GM19240 (cell line): ENCODE measurements around the gene SUDS3.
"Not testable (repeated sequence)": the region's sequence is repeated elsewhere in the genome, so short reads cannot be mapped to it uniquely, and the experiment has no call there.

ENCODE experiments used
- DNase-seq: peaks from one replicate; pipeline ENCODE4 v3.0.0; 2011; ENCODE audit warnings: low spot score; ENCODE audit not compliant: insufficient read length

The SUDS3 gene

GRCh38 chr12:118391836-118392235, 15.5 kb downstream of the SUDS3 start:
- DNase-seq, result no peak

GRCh38 chr12:118397708-118398440, 21.5 kb downstream of the SUDS3 start:
- no peak for DNase-seq

- no peak for DNase-seq
Measured at GRCh38 chr12:118398524-118398923, 22.2 kb downstream of the SUDS3 start.

GRCh38 chr12:118398940-118399339, 22.6 kb downstream of the SUDS3 start:
- DNase-seq, result no peak

GRCh38 chr12:118402251-118402650, 25.9 kb downstream of the SUDS3 start:
- no peak for DNase-seq

- DNase-seq, result peak; percentile 26
Measured at GRCh38 chr12:118404876-118405521, 28.6 kb downstream of the SUDS3 start.

- not testable (repeated sequence) for DNase-seq
Measured at GRCh38 chr12:118408241-118408640, 31.9 kb downstream of the SUDS3 start.

- no peak for DNase-seq
Measured at GRCh38 chr12:118409834-118410233, 33.5 kb downstream of the SUDS3 start.

GRCh38 chr12:118417942-118418341, 41.6 kb downstream of the SUDS3 start:
- no peak for DNase-seq

- DNase-seq, result no peak
Measured at GRCh38 chr12:118418385-118419057, 42.2 kb downstream of the SUDS3 start.

- no peak for DNase-seq
Measured at GRCh38 chr12:118420673-118421072, 44.3 kb downstream of the SUDS3 start.

GRCh38 chr12:118424884-118425283, 48.5 kb downstream of the SUDS3 start:
- DNase-seq, result no peak

- DNase-seq, result no peak
Measured at GRCh38 chr12:118425364-118425763, 49.0 kb downstream of the SUDS3 start.

GRCh38 chr12:118427819-118428218, 51.5 kb downstream of the SUDS3 start:
- DNase-seq, result no peak

GRCh38 chr12:118428643-118429042, 52.3 kb downstream of the SUDS3 start:
- no peak for DNase-seq

- DNase-seq, result no peak
Measured at GRCh38 chr12:118429688-118430383, 53.5 kb downstream of the SUDS3 start.

- DNase-seq, result no peak
Measured at GRCh38 chr12:118430516-118430915, 54.2 kb downstream of the SUDS3 start.

- DNase-seq, result no peak
Measured at GRCh38 chr12:118432812-118433545, 56.6 kb downstream of the SUDS3 start.

- no peak for DNase-seq
Measured at GRCh38 chr12:118436002-118436730, 59.8 kb downstream of the SUDS3 start.

- no peak for DNase-seq
Measured at GRCh38 chr12:118436986-118437385, 60.6 kb downstream of the SUDS3 start.
